ENCODE measurements around the gene SLC35E2B.

Gene SLC35E2B

GRCh38 chr1:1621173-1622009 is 71.2 kb downstream of the SLC35E2B start:
- TF ChIP-seq SIN3A (IDR thresholded peaks at IDR 0.05; ENCODE audit: borderline replicate concordance, insufficient read depth, low read length) = no peak
- no peak for TF ChIP-seq REST (IDR thresholded peaks at IDR 0.05; ENCODE audit: insufficient read depth in 1 of 2, low read depth in 2 of 2, low read length in 2 of 2)
- TF ChIP-seq TAF1 (IDR thresholded peaks at IDR 0.05; ENCODE audit: borderline replicate concordance, insufficient read depth, low read length) = no peak
- TF ChIP-seq POLR2AphosphoS5 (IDR thresholded peaks at IDR 0.05; ENCODE audit: low read depth, low read length) = no peak
- TF ChIP-seq FOXP2 (optimal IDR thresholded peaks at IDR 0.05; ENCODE audit: borderline replicate concordance, extremely low read depth, extremely low read length, insufficient read depth) = no peak

GRCh38 chr1:1620433-1621139 is 72.0 kb downstream of the SLC35E2B start:
- TF ChIP-seq SIN3A (IDR thresholded peaks at IDR 0.05; ENCODE audit: borderline replicate concordance, insufficient read depth, low read length) (no peak), FOXP2 (optimal IDR thresholded peaks at IDR 0.05; ENCODE audit: borderline replicate concordance, extremely low read depth, extremely low read length, insufficient read depth) (no peak), POLR2AphosphoS5 (IDR thresholded peaks at IDR 0.05; ENCODE audit: low read depth, low read length) (no peak), REST (IDR thresholded peaks at IDR 0.05; ENCODE audit: insufficient read depth in 1 of 2, low read depth in 2 of 2, low read length in 2 of 2) (no peak), TAF1 (IDR thresholded peaks at IDR 0.05; ENCODE audit: borderline replicate concordance, insufficient read depth, low read length) (no peak)

GRCh38 chr1:1619917-1620361 is 72.7 kb downstream of the SLC35E2B start:
- no peak for TF ChIP-seq TAF1 (IDR thresholded peaks at IDR 0.05; ENCODE audit: borderline replicate concordance, insufficient read depth, low read length)
- TF ChIP-seq FOXP2 (optimal IDR thresholded peaks at IDR 0.05; ENCODE audit: borderline replicate concordance, extremely low read depth, extremely low read length, insufficient read depth) = no peak
- no peak for TF ChIP-seq REST (IDR thresholded peaks at IDR 0.05; ENCODE audit: insufficient read depth in 1 of 2, low read depth in 2 of 2, low read length in 2 of 2)
- TF ChIP-seq POLR2AphosphoS5 (IDR thresholded peaks at IDR 0.05; ENCODE audit: low read depth, low read length) = no peak
- TF ChIP-seq SIN3A (IDR thresholded peaks at IDR 0.05; ENCODE audit: borderline replicate concordance, insufficient read depth, low read length) = no peak

GRCh38 chr1:1618396-1619068 is 74.1 kb downstream of the SLC35E2B start:
- TF ChIP-seq TAF1 (IDR thresholded peaks at IDR 0.05; ENCODE audit: borderline replicate concordance, insufficient read depth, low read length) (no peak), REST (IDR thresholded peaks at IDR 0.05; ENCODE audit: insufficient read depth in 1 of 2, low read depth in 2 of 2, low read length in 2 of 2) (no peak), POLR2AphosphoS5 (IDR thresholded peaks at IDR 0.05; ENCODE audit: low read depth, low read length) (no peak), FOXP2 (optimal IDR thresholded peaks at IDR 0.05; ENCODE audit: borderline replicate concordance, extremely low read depth, extremely low read length, insufficient read depth) (no peak), SIN3A (IDR thresholded peaks at IDR 0.05; ENCODE audit: borderline replicate concordance, insufficient read depth, low read length) (no peak)
